ENCODE measurements around the gene ALKBH5.

The ALKBH5 gene

DNA sequence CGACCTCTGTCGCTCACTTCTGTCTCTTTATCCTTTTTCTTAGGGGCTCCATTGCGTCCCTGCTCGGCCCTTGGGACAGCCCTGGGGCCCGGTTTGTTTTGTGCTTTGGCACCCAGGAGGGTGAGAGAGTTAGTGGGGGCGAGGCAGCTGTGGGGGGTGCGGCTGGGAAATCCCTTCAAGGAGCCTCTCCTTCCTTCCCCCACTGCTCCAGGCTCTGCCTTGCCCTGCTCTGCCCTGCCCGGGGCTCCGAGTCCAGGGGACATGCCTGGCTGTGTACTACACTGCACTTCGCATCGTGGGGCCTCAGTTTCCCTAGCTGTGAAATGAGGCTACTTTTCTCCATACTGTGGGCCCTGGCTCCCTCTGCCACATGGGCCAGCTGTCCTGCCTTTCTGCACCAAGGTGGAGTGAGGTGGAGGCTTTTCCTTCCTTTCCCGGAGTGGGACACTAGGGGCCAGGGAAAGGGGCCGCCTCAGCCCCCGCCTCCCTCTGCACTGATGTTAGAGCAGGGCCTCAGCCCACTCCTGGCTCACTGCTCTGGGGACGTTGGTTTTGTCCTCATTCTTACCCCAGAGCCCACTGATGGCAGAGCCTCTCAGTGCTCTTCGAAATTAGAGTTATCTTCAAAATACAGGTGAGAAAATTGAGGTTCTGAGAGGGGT is 42.8 kb downstream of the ALKBH5 start:
- H3K36me3 Mint-ChIP-seq, result peaks cover 3% of the 10 kb centered on the region
- peaks cover 25% of the 10 kb centered on the region for H3K4me1 Mint-ChIP-seq
- H3K27ac Mint-ChIP-seq, result peak overlapping the region; percentile 83
- H3K4me3 Mint-ChIP-seq, result peak overlapping the region; percentile 94
- H3K9me3 Mint-ChIP-seq, result no peaks in the 10 kb centered on the region
- H3K27me3 Mint-ChIP-seq, result no peaks in the 10 kb centered on the region
- CTCF ChIA-PET, result no interaction called here
- peak; percentile 30 for DNase-seq

DNA sequence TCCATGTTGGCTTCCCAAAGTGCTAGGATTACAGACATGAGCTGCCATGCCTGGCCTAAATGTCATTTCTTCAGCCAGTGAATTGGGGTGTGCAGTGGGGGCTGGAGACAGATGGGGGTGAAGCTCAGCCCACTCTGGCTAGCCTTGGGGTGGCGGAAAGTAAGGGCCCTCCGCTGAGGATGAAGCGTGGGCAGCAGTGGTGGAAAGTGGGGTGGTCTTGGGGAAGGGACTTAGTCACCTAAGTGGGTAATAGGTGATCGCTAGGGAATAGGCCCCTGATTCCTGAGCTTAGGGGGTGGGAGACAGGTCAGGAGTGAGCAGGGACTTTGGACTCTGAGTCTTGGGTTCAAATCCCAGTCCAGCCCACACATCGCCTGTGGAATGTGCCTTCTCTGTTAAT is 44.0 kb downstream of the ALKBH5 start:
- Mint-ChIP-seq H3K4me1 (peaks cover 25% of the 10 kb centered on the region), H3K9me3 (no peaks in the 10 kb centered on the region), H3K4me3 (peak overlapping the region; percentile 4), H3K27me3 (no peaks in the 10 kb centered on the region), H3K36me3 (peaks cover 3% of the 10 kb centered on the region), H3K27ac (no peak overlapping the region)
- CTCF ChIA-PET, result no interaction called here
- no peak for DNase-seq

DNA sequence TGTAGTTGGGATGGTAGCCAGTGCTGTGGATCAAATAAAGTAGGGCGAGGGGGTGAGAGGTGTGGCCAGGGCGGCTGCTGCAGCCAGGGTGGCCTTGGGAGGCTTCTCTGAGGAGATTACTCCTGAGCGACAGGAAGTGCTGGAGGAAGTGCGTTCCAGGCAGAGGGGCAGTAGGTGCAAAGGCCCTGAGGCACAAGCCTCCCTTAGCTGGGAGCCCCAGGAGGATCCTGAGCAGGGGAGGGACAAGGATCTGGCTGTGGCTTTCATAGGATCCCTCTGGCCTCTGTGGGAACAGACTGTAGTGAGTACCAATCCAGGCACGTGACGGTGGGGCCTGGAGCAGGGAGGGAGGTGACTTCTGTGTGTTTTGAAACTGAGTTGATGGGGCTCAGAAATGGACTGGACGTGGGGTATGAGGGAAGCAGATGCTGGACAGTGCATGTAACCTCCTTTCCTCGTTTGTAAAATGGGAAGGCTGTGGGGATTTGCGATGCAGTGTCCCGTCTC is 44.6 kb downstream of the ALKBH5 start:
- CTCF ChIA-PET, result no interaction called here
- no peaks in the 10 kb centered on the region for H3K27me3 Mint-ChIP-seq
- no peak for DNase-seq
- no peaks in the 10 kb centered on the region for H3K9me3 Mint-ChIP-seq
- no peak overlapping the region for H3K4me3 Mint-ChIP-seq
- H3K27ac Mint-ChIP-seq, result no peak overlapping the region
- H3K4me1 Mint-ChIP-seq, result peaks cover 25% of the 10 kb centered on the region
- peaks cover 3% of the 10 kb centered on the region for H3K36me3 Mint-ChIP-seq

DNA sequence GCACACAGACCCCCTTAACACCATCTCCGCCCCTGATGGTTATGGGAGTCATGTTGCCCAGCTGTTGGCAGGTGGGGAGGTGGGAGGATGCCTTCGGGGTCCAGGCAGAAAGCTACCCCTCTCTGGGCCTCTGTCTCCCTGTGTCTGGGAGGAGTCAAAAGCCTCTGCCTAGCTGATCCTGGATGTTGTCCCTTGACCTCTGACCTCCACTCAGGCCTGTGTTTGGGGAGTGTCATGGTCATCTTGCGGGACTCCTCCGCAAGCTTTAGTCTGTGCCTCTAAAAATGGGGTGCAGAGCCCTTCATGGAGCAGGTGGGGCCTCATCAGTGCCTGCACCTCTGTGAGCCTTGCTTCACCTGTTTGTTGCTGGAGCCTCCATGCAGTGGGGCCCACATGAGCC is 45.6 kb downstream of the ALKBH5 start:
- Mint-ChIP-seq H3K36me3 (peaks cover 3% of the 10 kb centered on the region), H3K9me3 (no peaks in the 10 kb centered on the region), H3K4me3 (no peak overlapping the region), H3K4me1 (peaks cover 25% of the 10 kb centered on the region), H3K27me3 (no peaks in the 10 kb centered on the region), H3K27ac (no peak overlapping the region)
- CTCF ChIA-PET, result interaction anchor here (1.1 kb wide), 1 partner anchor 11 kb away, joined by 3 read pairs; no protein-coding TSS in a partner anchor
- DNase-seq, result no peak

DNA sequence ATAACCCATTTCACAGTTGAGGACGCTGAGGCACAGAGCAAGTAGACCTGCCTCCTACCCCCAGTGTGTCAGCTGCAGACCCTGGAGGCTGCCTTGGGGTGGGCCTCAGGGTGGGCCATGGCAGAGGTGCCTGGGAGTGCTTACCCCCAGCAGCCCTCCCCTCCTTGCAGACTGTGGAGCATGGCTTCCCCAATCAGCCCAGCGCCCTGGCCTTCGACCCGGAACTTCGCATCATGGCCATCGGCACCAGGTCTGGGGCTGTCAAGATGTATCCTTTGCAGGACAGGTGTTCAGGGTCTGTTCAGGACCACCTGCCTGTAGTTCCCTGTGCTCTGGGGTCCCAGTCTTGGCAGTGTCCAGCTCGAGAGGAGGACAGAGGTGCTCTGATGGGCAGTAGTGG is 46.1 kb downstream of the ALKBH5 start:
- DNase-seq, result no peak
- CTCF ChIA-PET, result interaction anchor here (1.1 kb wide), 1 partner anchor 12 kb away, joined by 3 read pairs; no protein-coding TSS in a partner anchor
- H3K27ac Mint-ChIP-seq, result no peak overlapping the region
- H3K27me3 Mint-ChIP-seq, result no peaks in the 10 kb centered on the region
- H3K9me3 Mint-ChIP-seq, result no peaks in the 10 kb centered on the region
- H3K36me3 Mint-ChIP-seq, result peaks cover 3% of the 10 kb centered on the region
- no peak overlapping the region for H3K4me3 Mint-ChIP-seq
- H3K4me1 Mint-ChIP-seq, result peaks cover 25% of the 10 kb centered on the region

DNA sequence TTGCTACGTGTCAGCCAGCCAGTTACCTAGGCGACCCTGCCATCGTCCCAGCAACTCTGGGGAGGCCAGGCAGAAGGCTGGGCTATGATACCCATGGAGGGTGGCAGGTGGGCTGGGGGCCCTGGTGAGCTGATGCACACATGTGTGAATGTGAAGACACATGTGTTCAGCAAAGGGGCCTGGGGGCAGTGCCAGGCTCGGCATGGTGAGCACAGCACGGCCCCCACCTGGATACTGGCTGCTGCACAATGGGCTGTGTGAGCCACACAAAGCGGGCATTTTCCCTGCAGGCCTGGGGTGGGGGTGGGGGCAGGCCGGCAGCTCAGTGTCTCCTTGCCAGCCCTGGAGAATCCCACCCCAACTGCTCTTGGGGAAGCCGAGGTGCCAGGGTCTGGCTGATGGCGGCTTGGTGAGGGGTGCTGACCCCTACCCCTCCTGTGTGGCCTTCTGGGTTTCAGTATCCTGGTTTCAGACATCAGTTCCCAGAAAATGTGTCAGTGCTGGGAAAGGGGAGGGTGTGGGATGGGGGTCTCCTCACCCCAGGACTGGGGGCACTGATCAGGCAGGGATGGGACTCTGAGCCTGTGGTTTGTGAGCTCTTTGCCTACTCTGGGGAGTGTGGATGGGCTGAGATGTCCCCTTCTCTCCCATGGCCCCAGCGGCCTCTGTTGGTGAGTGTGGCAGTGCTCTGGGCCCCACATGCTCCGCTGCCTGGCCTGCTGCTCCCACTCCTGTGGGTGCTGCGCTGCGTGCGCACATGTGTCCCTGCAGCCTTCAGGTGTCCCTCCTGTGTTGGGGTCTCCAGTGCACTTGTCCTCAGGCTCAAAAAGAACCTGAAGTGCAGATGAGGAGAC is 46.9 kb downstream of the ALKBH5 start:
- DNase-seq, result no peak
- CTCF ChIA-PET, result no interaction called here
- Mint-ChIP-seq H3K27me3 (no peaks in the 10 kb centered on the region), H3K4me3 (no peak overlapping the region), H3K36me3 (peaks cover 3% of the 10 kb centered on the region), H3K4me1 (peaks cover 21% of the 10 kb centered on the region), H3K9me3 (no peaks in the 10 kb centered on the region), H3K27ac (no peak overlapping the region)

DNA sequence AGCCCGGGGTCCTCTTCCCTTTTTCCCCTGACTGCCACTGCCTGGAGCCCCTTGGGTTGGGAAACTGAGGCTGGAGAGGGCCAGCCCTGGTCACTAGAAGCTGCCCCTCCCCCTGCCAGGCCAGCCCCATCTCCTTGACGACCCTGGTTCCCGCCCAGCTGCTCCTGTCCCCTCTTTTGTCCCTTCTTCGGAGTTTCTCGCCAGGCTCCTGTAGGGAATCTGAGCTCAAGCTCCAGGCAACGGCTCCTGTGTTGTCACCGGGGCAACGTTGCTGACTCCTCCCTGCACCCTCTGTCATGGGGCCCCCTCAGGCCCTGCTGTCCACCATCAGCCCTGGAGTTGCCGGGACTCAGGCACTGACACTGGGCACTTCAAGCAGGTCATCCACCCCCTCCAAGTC is 47.5 kb downstream of the ALKBH5 start:
- peaks cover 18% of the 10 kb centered on the region for H3K4me1 Mint-ChIP-seq
- H3K4me3 Mint-ChIP-seq, result no peak overlapping the region
- no peaks in the 10 kb centered on the region for H3K9me3 Mint-ChIP-seq
- no peaks in the 10 kb centered on the region for H3K36me3 Mint-ChIP-seq
- DNase-seq, result no peak
- H3K27ac Mint-ChIP-seq, result no peak overlapping the region
- no peaks in the 10 kb centered on the region for H3K27me3 Mint-ChIP-seq
- CTCF ChIA-PET, result no interaction called here

GRCh38 chr17:18233803-18234518 is 50.3 kb downstream of the ALKBH5 start:
- H3K27me3 Mint-ChIP-seq, result no peaks in the 10 kb centered on the region

DNA sequence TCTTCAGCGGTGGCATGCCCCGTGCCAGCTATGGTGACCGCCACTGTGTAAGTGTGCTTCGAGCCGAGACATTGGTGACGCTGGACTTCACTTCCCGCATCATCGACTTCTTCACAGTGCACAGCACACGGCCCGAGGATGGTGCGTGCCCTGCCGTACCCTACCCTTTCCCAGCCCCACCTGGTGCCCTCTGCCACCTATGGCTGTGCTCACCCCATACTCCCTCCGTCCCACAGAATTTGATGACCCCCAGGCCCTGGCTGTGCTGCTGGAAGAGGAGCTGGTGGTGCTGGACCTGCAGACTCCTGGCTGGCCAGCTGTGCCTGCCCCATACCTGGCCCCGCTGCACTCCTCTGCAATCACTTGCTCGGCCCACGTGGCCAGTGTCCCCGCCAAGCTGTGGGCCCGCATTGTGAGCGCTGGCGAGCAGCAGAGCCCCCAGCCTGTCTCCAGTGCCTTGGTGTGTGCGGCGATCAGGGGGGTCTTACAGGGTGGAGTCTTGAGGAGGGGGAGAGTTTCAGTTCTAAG is 51.3 kb downstream of the ALKBH5 start:
- Mint-ChIP-seq H3K27ac (no peak overlapping the region), H3K9me3 (no peaks in the 10 kb centered on the region), H3K4me3 (no peak overlapping the region), H3K36me3 (peaks cover 3% of the 10 kb centered on the region), H3K27me3 (no peaks in the 10 kb centered on the region), H3K4me1 (no peaks in the 10 kb centered on the region)
- no peak for DNase-seq
- CTCF ChIA-PET, result no interaction called here

More at GRCh38 chr17:18233803-18234518, 50.3 kb downstream of the ALKBH5 start:
- no peak for DNase-seq
- Mint-ChIP-seq H3K27ac (no peak overlapping the region), H3K36me3 (peaks cover 3% of the 10 kb centered on the region), H3K4me1 (no peaks in the 10 kb centered on the region), H3K4me3 (no peak overlapping the region), H3K9me3 (no peaks in the 10 kb centered on the region)
- CTCF ChIA-PET, result no interaction called here

- CTCF ChIA-PET, result no interaction called here
- Mint-ChIP-seq H3K4me1 (no peaks in the 10 kb centered on the region), H3K27me3 (no peaks in the 10 kb centered on the region), H3K9me3 (no peaks in the 10 kb centered on the region), H3K27ac (no peak overlapping the region), H3K36me3 (peaks cover 3% of the 10 kb centered on the region), H3K4me3 (no peak overlapping the region)
- no peak for DNase-seq
These were observed 52.2 kb downstream of the ALKBH5 start for GRCh38 chr17:18235743-18236256.

GRCh38 chr17:18236494-18236893 is 52.9 kb downstream of the ALKBH5 start:
- DNase-seq, result no peak
- H3K9me3 Mint-ChIP-seq, result no peaks in the 10 kb centered on the region
- H3K27ac Mint-ChIP-seq, result no peak overlapping the region
- peaks cover 3% of the 10 kb centered on the region for H3K36me3 Mint-ChIP-seq
- H3K27me3 Mint-ChIP-seq, result no peaks in the 10 kb centered on the region
- CTCF ChIA-PET, result no interaction called here
- H3K4me3 Mint-ChIP-seq, result no peak overlapping the region
- no peaks in the 10 kb centered on the region for H3K4me1 Mint-ChIP-seq

GRCh38 chr17:18237461-18237860 is 53.8 kb downstream of the ALKBH5 start:
- no peaks in the 10 kb centered on the region for H3K4me1 Mint-ChIP-seq
- CTCF ChIA-PET, result interaction anchor here (1.2 kb wide), 1 partner anchor 11 kb away, joined by 5 read pairs; no protein-coding TSS in a partner anchor
- no peak for DNase-seq
- H3K27ac Mint-ChIP-seq, result no peak overlapping the region
- H3K9me3 Mint-ChIP-seq, result no peaks in the 10 kb centered on the region
- H3K36me3 Mint-ChIP-seq, result peaks cover 3% of the 10 kb centered on the region
- H3K4me3 Mint-ChIP-seq, result no peak overlapping the region
- no peaks in the 10 kb centered on the region for H3K27me3 Mint-ChIP-seq

DNA sequence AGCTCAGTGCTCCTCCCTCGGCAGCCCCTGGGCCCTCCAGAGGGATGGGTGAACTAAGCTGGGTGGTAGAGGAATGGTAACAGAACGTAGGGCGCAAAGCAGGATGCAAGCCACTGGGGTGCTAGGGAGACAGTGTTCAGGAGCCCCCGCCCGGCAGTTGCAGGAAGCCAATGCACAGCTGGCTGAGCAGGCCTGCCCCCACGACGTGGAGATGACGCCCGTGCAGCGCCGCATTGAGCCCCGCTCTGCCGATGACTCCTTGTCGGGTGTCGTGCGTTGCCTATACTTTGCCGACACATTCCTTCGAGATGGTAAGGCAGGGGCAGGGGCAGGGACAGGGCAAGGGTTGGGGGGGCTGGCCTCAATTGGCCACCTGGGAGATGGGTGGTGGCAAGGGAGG is 54.7 kb downstream of the ALKBH5 start:
- Mint-ChIP-seq H3K27ac (no peak overlapping the region), H3K9me3 (no peaks in the 10 kb centered on the region), H3K27me3 (no peaks in the 10 kb centered on the region), H3K36me3 (peaks cover 3% of the 10 kb centered on the region), H3K4me3 (no peak overlapping the region), H3K4me1 (no peaks in the 10 kb centered on the region)
- CTCF ChIA-PET, result interaction anchor here (1.2 kb wide), 1 partner anchor 10 kb away, joined by 5 read pairs; no protein-coding TSS in a partner anchor
- no peak for DNase-seq

DNA sequence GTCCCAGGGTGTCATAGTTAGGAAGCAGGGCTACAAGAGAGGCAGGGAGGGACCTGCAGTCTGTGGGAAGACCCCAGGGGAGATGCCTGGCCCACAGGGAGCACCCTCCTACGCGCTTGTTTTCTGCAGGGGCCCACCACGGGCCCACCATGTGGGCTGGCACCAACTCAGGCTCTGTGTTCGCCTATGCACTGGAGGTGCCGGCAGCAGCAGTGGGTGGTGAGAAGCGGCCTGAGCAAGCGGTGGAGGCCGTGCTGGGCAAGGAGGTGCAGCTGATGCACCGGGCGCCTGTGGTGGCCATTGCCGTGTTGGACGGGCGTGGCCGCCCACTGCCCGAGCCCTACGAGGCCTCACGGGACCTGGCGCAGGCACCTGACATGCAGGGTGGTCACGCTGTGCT is 56.8 kb downstream of the ALKBH5 start:
- H3K4me3 Mint-ChIP-seq, result no peak overlapping the region
- no peaks in the 10 kb centered on the region for H3K27me3 Mint-ChIP-seq
- no peak for DNase-seq
- H3K27ac Mint-ChIP-seq, result no peak overlapping the region
- CTCF ChIA-PET, result no interaction called here
- H3K4me1 Mint-ChIP-seq, result no peaks in the 10 kb centered on the region
- H3K36me3 Mint-ChIP-seq, result peaks cover 6% of the 10 kb centered on the region
- H3K9me3 Mint-ChIP-seq, result no peaks in the 10 kb centered on the region

Measured in activated naive CD4-positive, alpha-beta T cell treated with anti-CD3 and anti-CD28 coated beads, Interleukin-2, amount 10 ng/mL, durations not matched to agents 7 days and 5 days (primary cell).